C4-2B (cell line): ENCODE measurements around the gene IL4.

ENCODE experiments used
- ZFX ChIP-seq: fragments of 450-650 bp; IDR thresholded peaks from 2 replicates; pipeline ENCODE4 v1.6.1; 2017
- TF ChIP-seq, protein P1 (sequence below): fragments of 450-650 bp; conservative IDR thresholded peaks from 2 replicates; pipeline ENCODE4 v1.5.1; 2017; ENCODE audit warnings: mild to moderate bottlenecking

DNA sequence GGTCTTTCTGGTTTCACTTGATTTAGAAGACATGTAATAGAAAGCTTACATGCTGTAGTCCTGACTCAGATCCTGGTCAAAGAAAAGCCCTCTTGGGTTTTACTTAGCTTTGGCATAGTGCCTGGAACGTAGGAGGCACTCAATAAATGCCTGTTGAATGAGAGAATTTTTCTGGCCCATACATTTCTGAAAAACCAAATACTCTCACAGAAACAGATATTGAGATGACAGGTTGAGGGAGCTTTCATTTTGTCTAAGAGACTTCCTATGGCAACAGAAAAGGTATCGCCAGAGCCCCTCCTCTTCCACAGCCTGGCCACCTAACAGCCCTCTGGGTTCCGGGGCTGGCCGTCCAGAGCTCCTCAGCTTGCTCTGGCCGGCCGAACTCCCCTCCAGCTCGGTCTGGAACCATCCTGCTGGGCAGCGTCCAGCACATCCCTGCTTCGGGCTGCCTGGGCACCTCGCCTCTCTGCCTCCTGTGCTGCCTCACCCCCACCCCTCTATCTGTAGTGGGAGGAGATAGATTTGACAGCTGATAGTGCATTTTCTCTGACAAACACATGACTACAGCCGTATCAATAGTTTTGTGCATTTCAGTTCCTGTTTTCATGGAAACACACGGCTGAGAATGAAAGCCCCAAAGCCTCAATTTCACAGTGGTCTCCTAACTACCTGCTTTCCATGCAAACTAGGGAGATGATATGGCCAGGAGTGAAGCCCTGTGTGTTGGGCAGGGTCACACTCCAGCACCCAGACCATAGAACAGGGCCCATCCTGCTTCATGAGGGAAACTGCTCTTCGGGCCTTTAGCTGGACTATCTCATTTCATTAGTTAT lies 1.1 kb downstream of the IL4 start:
- TF ChIP-seq, protein P1, sequence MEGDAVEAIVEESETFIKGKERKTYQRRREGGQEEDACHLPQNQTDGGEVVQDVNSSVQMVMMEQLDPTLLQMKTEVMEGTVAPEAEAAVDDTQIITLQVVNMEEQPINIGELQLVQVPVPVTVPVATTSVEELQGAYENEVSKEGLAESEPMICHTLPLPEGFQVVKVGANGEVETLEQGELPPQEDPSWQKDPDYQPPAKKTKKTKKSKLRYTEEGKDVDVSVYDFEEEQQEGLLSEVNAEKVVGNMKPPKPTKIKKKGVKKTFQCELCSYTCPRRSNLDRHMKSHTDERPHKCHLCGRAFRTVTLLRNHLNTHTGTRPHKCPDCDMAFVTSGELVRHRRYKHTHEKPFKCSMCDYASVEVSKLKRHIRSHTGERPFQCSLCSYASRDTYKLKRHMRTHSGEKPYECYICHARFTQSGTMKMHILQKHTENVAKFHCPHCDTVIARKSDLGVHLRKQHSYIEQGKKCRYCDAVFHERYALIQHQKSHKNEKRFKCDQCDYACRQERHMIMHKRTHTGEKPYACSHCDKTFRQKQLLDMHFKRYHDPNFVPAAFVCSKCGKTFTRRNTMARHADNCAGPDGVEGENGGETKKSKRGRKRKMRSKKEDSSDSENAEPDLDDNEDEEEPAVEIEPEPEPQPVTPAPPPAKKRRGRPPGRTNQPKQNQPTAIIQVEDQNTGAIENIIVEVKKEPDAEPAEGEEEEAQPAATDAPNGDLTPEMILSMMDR = no peak
- no peak for TF ChIP-seq ZFX
